EL (cell line): ENCODE results near the gene NFKB1.
A peak's percentile ranks its signal among the peaks of the same experiment; 100 is the strongest.

Source experiments
- DNase-seq: peaks from one replicate; pipeline ENCODE4 v3.0.0-alpha.2; 2016

The NFKB1 gene

GRCh38 chr4:102533348-102533747 lies 32.2 kb downstream of the NFKB1 start:
- DNase-seq: no peak

- DNase-seq: no peak
These were observed 32.7 kb downstream of the NFKB1 start for GRCh38 chr4:102533904-102534303.

- no peak for DNase-seq
These were observed 33.7 kb downstream of the NFKB1 start for GRCh38 chr4:102534845-102535244.

GRCh38 chr4:102535398-102536082 lies 34.4 kb downstream of the NFKB1 start:
- DNase-seq: peak; percentile 67

GRCh38 chr4:102536768-102537167 lies 35.6 kb downstream of the NFKB1 start:
- no peak for DNase-seq

GRCh38 chr4:102537269-102537668 lies 36.1 kb downstream of the NFKB1 start:
- no peak for DNase-seq

GRCh38 chr4:102541697-102542096 lies 40.5 kb downstream of the NFKB1 start:
- DNase-seq: no peak

GRCh38 chr4:102543030-102543928 lies 42.1 kb downstream of the NFKB1 start:
- no peak for DNase-seq

- no peak for DNase-seq
These were observed 45.5 kb downstream of the NFKB1 start for GRCh38 chr4:102546635-102547034.

- DNase-seq: no peak
These were observed 46.8 kb downstream of the NFKB1 start for GRCh38 chr4:102547973-102548372.

- peak; percentile 59 for DNase-seq
These were observed 50.9 kb downstream of the NFKB1 start for GRCh38 chr4:102551958-102552565.

- no peak for DNase-seq
These were observed 51.6 kb downstream of the NFKB1 start for GRCh38 chr4:102552781-102553180.

- DNase-seq: no peak
These were observed 52.8 kb downstream of the NFKB1 start for GRCh38 chr4:102553982-102554381.

GRCh38 chr4:102554482-102554881 lies 53.3 kb downstream of the NFKB1 start:
- DNase-seq: no peak

GRCh38 chr4:102554992-102555391 lies 53.8 kb downstream of the NFKB1 start:
- DNase-seq: no peak

- no peak for DNase-seq
These were observed 56.5 kb downstream of the NFKB1 start for GRCh38 chr4:102557636-102558035.

- no peak for DNase-seq
These were observed 59.0 kb downstream of the NFKB1 start for GRCh38 chr4:102560115-102560514.

GRCh38 chr4:102560571-102561341 lies 59.6 kb downstream of the NFKB1 start:
- no peak for DNase-seq

- peak; percentile 20 for DNase-seq
These were observed 61.8 kb downstream of the NFKB1 start for GRCh38 chr4:102563000-102563399.

- peak; percentile 71 for DNase-seq
These were observed 63.4 kb downstream of the NFKB1 start for GRCh38 chr4:102564399-102565059.

GRCh38 chr4:102565696-102566095 lies 64.5 kb downstream of the NFKB1 start:
- DNase-seq: no peak

GRCh38 chr4:102566426-102566825 lies 65.3 kb downstream of the NFKB1 start:
- DNase-seq: no peak
